GM12892 (cell line): ENCODE data around the gene GYS1.
"Not testable (repeated sequence)": the region's sequence is repeated elsewhere in the genome, so short reads cannot be mapped to it uniquely, and the experiment has no call there.

ENCODE experiments used
- DNase-seq: peaks from one replicate; pipeline ENCODE4 v3.0.0; 2011; ENCODE audit not compliant: insufficient read length
- FAIRE-seq: peaks from 2 replicates; lab custom pipeline; 2011; peaks lifted over from hg19 to GRCh38; lab: Jason Lieb, UNC
- POLR2A ChIP-seq: IDR thresholded peaks from 2 replicates; pipeline ENCODE4 v1.6.1; 2011; ENCODE audit warnings: low read depth, low read length, control low read depth
- POLR2AphosphoS5 ChIP-seq: IDR thresholded peaks from 2 replicates; pipeline ENCODE4 v1.6.1; 2011; ENCODE audit warnings: low read depth, low read length, control low read depth
- TAF1 ChIP-seq: IDR thresholded peaks from 2 replicates; pipeline ENCODE4 v1.6.1; 2011; ENCODE audit warnings: low read depth, mild to moderate bottlenecking, control low read depth, low read length, borderline replicate concordance

GYS1 gene

DNA sequence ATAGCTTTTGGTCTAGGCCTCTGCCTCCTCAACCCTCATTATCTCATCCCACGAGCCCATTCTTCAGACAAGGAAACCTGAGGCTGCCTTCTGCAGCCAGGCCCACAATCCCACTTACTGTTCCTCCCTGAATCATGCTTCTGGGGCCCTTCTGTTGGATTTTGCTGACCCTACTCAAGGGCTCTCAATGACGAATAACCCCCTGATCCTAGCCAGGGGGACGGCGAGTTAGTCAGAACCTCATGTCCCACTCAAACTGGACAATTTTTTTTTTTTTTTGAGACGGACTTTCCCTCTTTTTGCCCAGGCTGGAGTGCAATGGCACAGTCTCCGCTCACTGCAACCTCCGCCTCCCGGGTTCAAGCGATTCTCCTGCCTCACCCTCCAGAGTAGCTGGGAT lies 29.0 kb upstream of the GYS1 start:
- no peak for TF ChIP-seq TAF1
- TF ChIP-seq POLR2AphosphoS5, result no peak
- TF ChIP-seq POLR2A, result no peak
- FAIRE-seq (no peak), DNase-seq (no peak)

DNA sequence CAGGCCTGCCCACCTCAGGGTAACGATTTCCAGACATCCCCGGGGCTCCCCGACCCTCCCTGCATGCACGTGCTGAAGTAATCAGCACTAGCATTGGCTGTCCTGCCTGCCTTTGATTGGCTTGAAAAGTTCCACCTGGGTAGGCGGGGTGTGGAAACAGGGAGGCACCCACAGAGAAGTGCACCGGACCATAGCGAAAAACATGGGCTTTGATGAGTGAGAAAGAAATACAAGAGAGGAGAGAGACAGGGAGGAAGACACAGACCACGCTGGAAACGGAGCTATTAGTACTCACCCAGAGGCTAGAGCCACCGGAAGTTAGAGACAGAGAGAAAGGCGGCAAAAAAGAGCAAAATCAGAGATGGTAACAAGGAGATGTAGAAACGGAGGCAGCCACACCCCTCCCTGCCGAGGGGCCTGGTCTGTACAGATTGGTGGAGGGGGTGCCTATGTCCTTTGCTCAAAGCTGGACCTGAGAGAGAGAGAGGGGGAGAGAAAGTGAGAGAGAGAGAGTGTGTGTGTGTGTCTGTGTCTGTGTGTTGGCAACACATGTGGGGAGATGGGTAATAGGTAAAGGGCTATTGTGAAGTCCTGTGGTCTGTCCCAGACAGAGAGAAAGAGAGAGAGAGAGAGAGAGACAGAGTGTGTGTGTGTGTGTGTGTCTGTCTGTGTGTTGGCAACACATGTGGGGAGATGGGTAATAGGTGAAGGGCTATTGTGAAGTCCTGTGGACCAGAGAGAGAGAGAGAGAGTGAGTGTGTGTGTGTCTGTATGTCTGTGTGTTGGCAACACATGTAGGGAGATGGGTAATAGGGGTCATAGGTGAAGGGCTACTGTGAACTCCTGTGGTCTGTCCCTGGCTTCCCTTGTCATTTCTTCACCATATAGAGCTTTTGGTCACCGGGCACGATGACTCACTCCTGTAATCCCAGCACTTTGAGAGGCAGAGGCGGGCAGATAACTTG lies 28.1 kb upstream of the GYS1 start:
- TF ChIP-seq POLR2AphosphoS5 (no peak), TAF1 (no peak)
- FAIRE-seq (no peak), DNase-seq (no peak)

DNA sequence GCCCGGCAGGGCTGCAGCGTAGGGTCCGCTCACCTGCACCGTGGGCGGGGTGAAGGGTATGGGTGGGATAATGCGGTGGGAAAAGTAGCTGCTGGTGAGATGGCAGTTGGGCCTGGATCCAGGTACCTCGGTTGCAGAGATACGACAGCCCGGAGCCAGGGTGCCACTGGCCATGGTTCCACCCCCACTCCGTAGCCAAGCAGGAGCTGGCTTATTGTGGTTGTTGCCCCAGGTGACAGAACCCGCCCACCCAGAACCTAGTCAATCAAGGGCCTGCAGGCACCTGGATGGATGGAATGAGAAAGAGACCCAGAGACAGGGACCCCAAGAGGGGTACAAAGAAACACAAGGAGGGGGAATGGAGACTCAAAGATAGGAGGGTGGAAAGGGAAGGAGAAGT lies 27.2 kb upstream of the GYS1 start:
- no peak for TF ChIP-seq TAF1
- no peak for TF ChIP-seq POLR2AphosphoS5
- TF ChIP-seq POLR2A, result no peak
- FAIRE-seq (no peak), DNase-seq (no peak)

- DNase-seq (peak; percentile 70), FAIRE-seq (no peak)
- TF ChIP-seq TAF1 (no peak), POLR2AphosphoS5 (no peak), POLR2A (no peak)
These were observed 26.3 kb upstream of the GYS1 start for GRCh38 chr19:49019242-49019932.

GRCh38 chr19:49018388-49019241 lies 25.5 kb upstream of the GYS1 start:
- FAIRE-seq, result peak; percentile 90
- not testable (repeated sequence) for DNase-seq

DNA sequence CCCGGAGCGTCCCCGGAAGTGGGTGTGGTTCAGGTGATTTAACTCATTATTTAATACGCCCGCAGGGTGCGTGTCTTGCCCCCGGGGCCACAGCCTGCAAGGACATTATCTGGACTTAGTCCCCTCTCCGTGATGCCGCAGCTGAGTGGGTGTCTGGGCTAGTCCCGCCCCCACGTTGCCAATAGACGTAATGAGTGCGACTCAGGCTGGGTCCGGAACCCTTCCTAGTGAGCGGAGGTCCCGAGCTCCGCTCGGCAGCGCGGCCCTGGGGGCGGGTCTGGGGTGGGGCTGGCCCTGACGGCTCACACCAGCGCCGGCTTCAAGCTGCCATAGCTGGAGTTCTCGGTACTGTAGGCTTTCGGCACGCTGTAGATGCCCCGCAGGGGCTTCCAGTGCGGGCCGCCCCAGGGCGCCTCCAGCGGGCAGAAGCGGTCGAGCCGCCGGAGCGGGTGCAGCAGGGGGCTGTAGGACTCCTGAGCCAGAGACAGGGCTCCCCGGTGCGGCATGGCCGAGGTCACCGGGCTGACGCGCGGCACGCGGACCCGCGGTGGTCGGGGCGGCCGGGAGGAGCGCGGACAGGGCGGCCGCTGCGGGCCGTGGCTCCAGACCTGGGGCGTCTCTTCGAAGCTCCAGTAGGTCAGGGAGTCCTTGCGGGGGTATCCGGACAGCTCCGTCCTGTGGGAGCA lies 24.7 kb upstream of the GYS1 start:
- peak; percentile 85 for DNase-seq
- no peak for FAIRE-seq
- TF ChIP-seq POLR2AphosphoS5, result no peak
- TF ChIP-seq TAF1, result no peak
- no peak for TF ChIP-seq POLR2A

DNA sequence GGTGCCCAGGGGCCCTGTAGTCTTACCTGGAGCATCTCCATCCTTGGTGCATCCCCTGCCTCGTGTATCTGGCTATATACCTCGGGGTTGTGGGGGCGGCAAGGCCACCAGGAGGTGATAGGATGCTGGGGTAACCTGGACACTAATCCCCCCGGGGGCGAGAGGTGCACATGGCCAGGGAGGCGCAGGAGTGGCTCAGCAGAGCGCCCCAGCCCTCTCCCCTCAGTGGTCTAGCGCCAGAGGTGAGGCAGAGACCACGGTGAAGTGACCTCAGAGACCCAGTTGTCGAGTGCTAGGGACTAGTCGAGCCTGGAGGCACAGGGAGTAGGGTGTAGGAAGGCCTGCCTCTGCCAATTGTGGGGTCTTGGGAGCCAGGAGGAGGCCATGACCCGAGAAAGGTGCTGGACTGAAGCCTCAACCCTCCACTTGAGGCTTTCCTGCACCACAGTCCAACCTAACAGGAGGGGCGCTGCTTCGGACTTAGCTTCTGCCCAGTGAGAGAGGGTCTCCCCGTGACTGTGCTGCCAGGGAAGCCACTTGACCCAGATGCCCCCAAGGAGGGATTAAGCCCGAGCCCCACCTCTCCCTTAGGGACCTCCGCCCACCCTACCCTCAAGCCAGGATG lies 24.0 kb upstream of the GYS1 start, which contains the start of gene LHB:
Gene LHB (minus strand): TSS at position 51 of the 625 bp plus-strand sequence. CDS start 10 bp downstream, at position 41.
- no peak for FAIRE-seq
- no peak for DNase-seq
- TF ChIP-seq POLR2AphosphoS5 (no peak), TAF1 (no peak), POLR2A (no peak)

- TF ChIP-seq POLR2A (no peak), POLR2AphosphoS5 (no peak), TAF1 (no peak)
- DNase-seq (no peak), FAIRE-seq (no peak)
These were observed 23.1 kb upstream of the GYS1 start for GRCh38 chr19:49016067-49016839.

DNA sequence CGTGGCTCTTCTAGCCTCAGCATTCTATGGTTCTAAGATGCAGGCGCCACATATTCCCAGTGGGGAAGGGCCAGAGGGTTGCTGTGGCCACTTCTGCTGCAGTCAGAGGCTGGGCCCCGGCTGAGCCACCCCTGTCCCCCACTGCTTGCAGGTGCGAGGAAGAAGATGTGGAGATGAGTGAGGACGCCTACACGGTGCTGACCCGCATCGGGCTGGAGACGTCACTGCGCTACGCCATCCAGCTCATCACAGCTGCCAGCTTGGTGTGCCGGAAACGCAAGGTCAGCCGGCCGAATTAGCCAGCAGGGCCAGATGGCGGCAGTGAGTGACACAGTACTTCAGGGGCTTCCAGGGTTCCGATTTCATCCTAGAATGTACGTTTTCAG lies 21.8 kb upstream of the GYS1 start:
- no peak for FAIRE-seq
- TF ChIP-seq TAF1 (no peak), POLR2A (no peak), POLR2AphosphoS5 (no peak)

More for the DNA sequence above, 21.8 kb upstream of the GYS1 start:
- no peak for DNase-seq
